NCI-H82 treated with DMSO at 0.1 percent for 48 hours (cell line): Measurements from ENCODE around the gene GIGYF2.
A peak's percentile ranks its signal among the peaks of the same experiment; 100 is the strongest.

ENCODE experiments used
- DNase-seq: peaks from one replicate; lab custom pipeline; 2025; ENCODE audit not compliant: unreplicated experiment; lab: John Stamatoyannopoulos, UW

GIGYF2 gene

GRCh38 chr2:232748038-232748437 lies 50.9 kb downstream of the GIGYF2 start:
- DNase-seq = no peak

- no peak for DNase-seq
These were observed 52.2 kb downstream of the GIGYF2 start for GRCh38 chr2:232749331-232749730.

GRCh38 chr2:232750135-232750671 lies 53.1 kb downstream of the GIGYF2 start:
- DNase-seq = no peak

- DNase-seq = no peak
These were observed 60.8 kb downstream of the GIGYF2 start for GRCh38 chr2:232757905-232758304.

- DNase-seq = no peak
These were observed 64.3 kb downstream of the GIGYF2 start for GRCh38 chr2:232761301-232761907.

GRCh38 chr2:232767866-232768265 lies 70.7 kb downstream of the GIGYF2 start:
- no peak for DNase-seq

GRCh38 chr2:232770207-232770606 lies 73.1 kb downstream of the GIGYF2 start:
- DNase-seq = no peak

- DNase-seq = no peak
These were observed 74.7 kb downstream of the GIGYF2 start for GRCh38 chr2:232771870-232772269.

GRCh38 chr2:232772531-232772930 lies 75.4 kb downstream of the GIGYF2 start:
- DNase-seq = no peak

- no peak for DNase-seq
These were observed 76.7 kb downstream of the GIGYF2 start for GRCh38 chr2:232773815-232774214.

GRCh38 chr2:232776435-232776834 lies 79.3 kb downstream of the GIGYF2 start, which contains the start of gene KCNJ13:
TSS of gene KCNJ13 (minus strand) at chr2:232776565. CDS start at chr2:232771362, 5,203 bp downstream.
- DNase-seq = no peak

- no peak for DNase-seq
These were observed 80.1 kb downstream of the GIGYF2 start for GRCh38 chr2:232777276-232777675.

- no peak for DNase-seq
These were observed 82.3 kb downstream of the GIGYF2 start for GRCh38 chr2:232779465-232779864.

- DNase-seq = no peak
These were observed 82.8 kb downstream of the GIGYF2 start for GRCh38 chr2:232779934-232780333.

GRCh38 chr2:232781765-232782164 lies 84.6 kb downstream of the GIGYF2 start:
- DNase-seq = no peak

GRCh38 chr2:232783278-232783677 lies 86.1 kb downstream of the GIGYF2 start:
- DNase-seq = no peak

- DNase-seq = no peak
These were observed 90.7 kb downstream of the GIGYF2 start for GRCh38 chr2:232787806-232788205.

GRCh38 chr2:232789082-232789481 lies 92.0 kb downstream of the GIGYF2 start:
- no peak for DNase-seq

- no peak for DNase-seq
These were observed 94.4 kb downstream of the GIGYF2 start for GRCh38 chr2:232791518-232791917.

- DNase-seq = peak; percentile 86
These were observed 96.1 kb downstream of the GIGYF2 start for GRCh38 chr2:232793271-232793670.

GRCh38 chr2:232794981-232795380 lies 97.8 kb downstream of the GIGYF2 start:
- DNase-seq = no peak

- DNase-seq = no peak
These were observed 98.8 kb downstream of the GIGYF2 start for GRCh38 chr2:232795920-232796319.

- DNase-seq = no peak
These were observed 101.1 kb downstream of the GIGYF2 start for GRCh38 chr2:232798187-232798586.
